GM19455 (cell line): ENCODE measurements around the gene SOWAHB.

Experiments used
- ATAC-seq: cut with Tn5 transposase; IDR thresholded peaks from one replicate; pipeline ENCODE4 v1.9.1; 2021; ENCODE audit not compliant: unreplicated experiment

Gene SOWAHB

GRCh38 chr4:76856243-76857073 is 41.5 kb downstream of the SOWAHB start:
- no peak for ATAC-seq

DNA sequence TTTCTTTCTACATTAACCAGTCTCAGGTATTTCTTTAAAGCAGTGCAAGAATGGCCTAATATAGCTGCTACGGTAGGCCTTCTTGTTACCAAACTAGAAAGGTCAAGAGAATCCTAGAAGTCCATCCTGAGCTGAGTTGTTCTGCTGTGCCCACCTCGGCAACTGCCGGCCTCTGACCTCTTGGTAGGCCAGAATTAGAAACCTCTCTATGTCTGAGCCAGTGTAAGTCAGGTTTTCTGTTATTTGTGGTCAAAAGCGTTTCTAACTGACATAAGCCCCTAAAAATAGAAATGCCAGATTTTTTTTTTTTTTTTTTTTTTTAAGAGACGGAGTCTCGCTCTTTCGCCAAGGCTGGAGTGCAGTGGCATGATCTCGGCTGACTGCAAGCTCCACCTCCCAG is 43.1 kb downstream of the SOWAHB start:
- ATAC-seq: no peak

DNA sequence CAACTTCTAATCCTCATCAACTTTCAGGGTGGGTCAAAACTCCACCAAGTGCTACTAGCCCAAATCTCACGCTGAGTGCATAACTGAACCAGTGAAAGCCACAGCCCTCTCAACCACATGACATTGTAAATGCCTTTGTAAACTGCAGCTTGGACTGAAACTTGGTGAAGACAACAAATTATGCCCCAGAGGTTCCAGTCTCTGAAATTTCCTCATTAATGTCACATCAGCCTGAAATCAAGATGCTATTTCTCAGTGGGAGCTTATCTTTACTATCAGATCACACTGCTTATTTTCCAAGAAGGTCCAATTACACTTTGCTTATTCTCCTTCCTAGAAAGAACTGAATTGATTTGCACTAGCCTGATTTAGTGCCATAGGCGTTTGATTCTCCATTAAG is 46.6 kb downstream of the SOWAHB start:
- ATAC-seq: no peak

DNA sequence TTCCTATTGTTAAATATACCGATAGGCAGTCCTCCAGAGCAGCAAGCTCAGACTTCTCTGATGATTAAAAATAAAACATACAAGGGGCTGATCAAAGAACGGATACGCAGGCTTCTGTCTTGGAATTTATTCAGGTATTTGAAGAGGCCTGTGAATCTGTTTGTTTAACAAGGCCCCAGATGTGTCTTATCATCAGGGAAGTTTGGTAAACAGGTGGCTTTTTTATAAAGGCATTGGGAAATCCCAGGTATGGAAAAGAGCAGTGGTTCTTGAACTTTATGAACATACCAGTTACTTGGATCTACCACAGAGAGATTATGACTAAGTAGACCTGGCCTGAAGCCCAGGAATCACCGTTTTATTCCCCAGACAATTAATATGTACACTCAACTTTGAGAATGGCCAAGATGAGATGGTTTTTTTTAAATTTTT is 47.9 kb downstream of the SOWAHB start:
- ATAC-seq: no peak
